ENCODE results near the gene WNT2B.
A peak's percentile ranks its signal among the peaks of the same experiment; 100 is the strongest.

The WNT2B gene

DNA sequence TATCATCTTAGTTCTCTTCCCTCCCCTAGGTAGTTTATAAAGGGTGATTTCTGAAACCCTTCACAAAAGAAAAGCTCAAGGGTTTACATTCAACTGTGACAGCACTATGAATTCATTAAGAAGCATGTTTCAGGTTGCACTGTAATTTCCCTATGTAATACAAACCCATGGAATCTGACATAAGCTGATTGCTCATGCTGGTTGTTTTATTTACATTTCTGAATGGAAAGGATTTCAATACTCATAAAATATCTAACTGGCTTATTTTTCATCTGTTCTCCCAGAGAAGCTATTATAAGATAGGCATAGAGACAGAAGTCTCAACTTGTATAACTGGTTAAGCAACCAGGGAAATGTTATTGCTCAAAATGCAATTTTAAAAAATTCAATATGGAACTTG is 20.5 kb downstream of the WNT2B start:
- DNase-seq: no peak

- no peak for DNase-seq
Measured at GRCh38 chr1:112530832-112531231, 22.1 kb downstream of the WNT2B start.

- no peak for DNase-seq
Measured at GRCh38 chr1:112532064-112532463, 23.3 kb downstream of the WNT2B start.

DNA sequence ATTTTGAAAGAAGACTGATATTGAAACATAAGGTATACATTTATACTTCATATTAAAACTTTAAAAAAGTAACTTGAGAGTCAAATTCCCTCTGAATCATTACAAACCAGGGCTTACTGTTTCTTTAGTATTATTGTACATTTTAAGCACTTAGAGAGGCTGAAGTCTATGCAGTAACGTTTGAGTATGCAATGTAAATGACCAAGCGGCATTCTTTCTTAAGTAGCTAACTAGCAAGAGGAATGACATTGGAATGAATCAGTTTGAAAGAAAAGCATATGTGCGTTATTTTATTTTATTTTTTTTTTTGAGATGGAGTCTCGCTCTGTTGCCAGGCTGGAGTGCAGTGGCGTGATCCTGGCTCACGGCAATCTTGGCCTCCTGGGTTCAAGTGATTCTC is 24.3 kb downstream of the WNT2B start:
- DNase-seq: no peak

DNA sequence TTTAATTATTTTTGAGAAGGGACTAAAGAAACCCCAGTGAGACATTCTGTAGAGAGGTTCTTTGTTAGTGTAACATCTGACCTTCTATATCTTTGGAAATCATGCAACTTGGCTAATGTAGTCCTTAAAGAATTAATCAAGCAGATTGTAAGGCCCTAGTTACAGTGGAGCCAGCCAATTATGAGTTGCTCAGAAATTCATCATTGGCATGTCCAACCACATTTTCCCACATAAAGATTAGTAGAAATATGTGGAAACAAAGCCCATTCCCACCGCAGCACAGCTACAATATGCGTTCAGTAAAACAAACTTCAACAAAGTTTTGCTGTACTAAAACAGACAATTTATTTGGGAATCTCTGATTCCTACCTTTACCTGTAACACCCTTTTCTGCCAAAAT is 27.8 kb downstream of the WNT2B start:
- no peak for DNase-seq

- DNase-seq: no peak
Measured at GRCh38 chr1:112537456-112537855, 28.7 kb downstream of the WNT2B start.

DNA sequence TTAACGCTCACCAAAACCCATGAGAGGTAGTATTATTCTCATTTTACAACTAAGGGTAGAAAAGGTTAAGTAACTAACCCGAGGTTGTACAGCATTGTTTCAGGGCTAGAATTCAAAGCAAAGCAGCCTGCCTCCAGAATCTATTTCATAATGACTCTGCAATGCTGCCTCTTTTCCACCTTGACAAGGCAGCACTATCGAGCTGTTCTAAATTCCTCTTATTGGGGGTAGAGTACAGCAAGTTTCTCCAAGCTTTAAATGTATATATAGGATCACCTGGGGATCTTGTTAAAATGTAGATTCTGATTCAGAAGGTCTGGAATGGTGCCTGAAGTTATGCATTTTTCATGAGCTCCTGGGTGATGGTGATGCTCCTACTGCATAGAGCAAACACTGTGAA is 30.1 kb downstream of the WNT2B start:
- no peak for DNase-seq

DNA sequence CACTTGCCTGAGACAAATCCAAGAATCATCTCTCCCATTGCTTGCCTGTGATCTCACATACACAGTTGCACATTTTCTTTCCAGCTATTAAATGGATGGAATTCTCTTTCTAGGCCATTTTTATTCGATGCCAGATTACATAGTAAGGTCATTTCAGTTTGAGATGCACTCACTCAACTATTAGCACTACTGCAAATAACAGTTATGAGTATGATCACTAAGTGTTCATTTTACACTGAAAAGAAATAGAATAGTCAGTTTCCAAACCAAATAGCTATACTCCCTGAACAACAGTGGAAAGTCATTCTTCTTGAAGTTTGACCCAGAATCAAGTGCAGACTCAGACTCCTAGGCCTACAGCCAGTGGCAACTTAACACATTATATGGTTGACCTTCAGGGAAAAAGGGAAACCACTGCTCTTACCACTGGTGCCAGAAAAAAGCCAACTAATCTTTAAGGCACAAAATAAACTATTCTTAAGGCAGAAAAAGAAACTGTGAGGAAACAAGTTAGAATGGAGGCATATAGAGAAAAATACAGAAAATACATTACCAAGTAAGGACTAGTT is 31.5 kb downstream of the WNT2B start:
- peak; percentile 39 for DNase-seq

DNA sequence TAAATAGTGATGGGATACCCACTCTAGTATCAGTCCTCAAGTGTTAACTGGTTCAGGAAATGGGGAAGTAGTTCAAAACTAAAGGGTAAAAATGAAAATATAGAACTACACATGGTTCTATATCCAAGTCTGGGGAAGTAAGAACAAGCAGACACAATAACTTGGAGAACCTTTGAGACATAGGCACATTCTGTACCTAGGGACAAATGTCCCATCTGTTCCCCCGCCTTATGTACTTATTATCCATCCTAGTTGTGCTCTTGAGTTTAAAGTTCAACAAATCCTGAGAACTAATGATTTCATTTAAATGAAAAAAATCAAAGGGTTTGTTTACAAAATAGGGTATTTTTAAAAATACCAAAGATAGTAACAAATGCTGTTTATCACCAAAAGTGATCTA is 32.5 kb downstream of the WNT2B start:
- no peak for DNase-seq

DNA sequence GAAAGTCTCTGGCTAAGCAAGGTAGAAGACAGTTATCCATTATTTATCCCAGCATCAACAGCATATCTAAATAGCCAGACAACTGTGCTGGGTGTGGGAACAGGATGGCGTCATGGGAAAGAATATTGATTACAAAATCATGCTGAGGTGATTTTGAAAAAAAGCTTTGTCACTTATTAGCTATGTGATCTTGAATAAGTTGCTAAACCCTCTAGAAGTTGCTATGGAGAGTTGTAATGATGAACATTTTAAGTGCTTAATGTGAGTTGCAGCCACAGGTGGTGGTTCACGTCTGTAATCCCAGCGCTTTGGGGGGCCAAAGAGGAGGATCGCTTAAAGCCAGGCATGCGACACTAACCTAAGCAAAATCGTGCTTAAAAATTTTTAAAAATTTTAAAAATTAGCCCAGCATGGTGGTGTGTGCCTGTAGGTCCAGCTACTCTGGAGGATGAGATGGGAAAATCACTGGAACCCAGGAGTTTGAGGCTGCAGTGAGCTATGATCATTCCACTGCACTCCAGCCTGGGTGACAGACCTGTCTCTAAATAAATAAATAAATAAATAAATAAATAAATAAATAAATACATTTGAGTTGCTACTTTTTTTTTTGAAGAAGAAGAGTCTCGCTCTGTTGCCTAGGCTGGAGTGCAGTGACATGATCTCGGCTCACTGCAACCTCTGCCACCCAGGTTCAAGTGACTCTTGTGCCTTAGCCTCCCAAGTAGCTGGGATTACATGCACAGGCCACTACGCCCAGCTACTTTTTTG is 33.6 kb downstream of the WNT2B start:
- DNase-seq: no peak

- no peak for DNase-seq
Measured at GRCh38 chr1:112544011-112544688, 35.4 kb downstream of the WNT2B start.

DNA sequence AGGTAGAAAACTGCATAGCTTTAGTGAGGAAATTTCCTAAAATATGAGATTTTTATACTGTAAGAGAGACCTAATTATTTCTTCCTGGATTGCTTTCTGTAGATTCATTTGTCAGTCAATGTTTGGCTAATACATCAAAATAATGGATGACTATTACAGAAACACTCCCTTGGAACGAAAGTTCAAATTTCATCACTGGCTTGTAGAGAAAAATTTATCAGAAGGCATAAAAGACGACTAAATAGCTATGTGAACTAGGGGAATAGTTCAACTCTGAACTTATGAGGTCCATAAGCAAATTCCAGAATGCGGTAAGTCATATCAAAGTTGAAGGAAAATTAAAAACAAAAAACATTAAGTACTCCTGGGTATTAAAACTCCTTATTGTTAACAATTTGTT is 36.0 kb downstream of the WNT2B start:
- no peak for DNase-seq

GRCh38 chr1:112546076-112546475 is 37.3 kb downstream of the WNT2B start:
- DNase-seq: no peak

- no peak for DNase-seq
Measured at GRCh38 chr1:112548547-112548946, 39.8 kb downstream of the WNT2B start.

DNA sequence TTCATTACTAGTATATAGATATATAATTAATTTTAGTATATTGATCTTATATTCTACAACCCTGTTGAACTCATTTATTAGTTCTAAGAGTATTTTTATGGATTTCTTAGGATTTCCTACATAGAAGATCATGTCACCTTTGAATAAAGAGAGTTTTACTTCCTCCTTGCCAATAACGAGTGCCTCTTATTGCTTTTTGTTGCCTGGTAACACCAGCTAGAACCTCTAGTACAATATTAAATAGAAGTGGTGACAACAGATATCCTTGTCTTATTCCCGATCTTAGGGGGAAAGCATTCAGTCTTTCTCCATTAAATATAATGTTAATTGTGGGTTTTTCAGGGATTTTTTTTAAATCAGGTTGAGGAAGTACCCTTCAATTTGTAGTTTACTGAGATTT is 40.8 kb downstream of the WNT2B start:
- DNase-seq: no peak

DNA sequence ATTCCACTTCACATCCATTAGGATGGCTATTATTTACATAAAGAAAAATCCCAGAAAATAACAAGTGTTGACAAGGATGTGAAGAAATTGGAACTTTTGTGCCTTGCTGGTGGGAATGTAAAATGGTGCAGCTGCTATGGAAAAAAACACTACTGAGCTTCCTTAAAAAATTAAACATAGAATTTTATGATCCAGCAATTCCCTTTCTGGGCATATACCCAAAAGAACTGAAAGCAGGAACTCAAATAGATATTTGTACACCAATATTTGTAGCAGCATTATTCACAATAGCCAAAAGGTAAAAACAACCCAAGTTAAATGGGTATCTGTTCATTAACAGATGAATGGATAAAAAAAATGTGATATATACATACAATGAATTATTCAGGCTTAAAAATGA is 45.6 kb downstream of the WNT2B start:
- DNase-seq: no peak

GRCh38 chr1:112557385-112557784 is 48.6 kb downstream of the WNT2B start:
- DNase-seq: no peak

DNA sequence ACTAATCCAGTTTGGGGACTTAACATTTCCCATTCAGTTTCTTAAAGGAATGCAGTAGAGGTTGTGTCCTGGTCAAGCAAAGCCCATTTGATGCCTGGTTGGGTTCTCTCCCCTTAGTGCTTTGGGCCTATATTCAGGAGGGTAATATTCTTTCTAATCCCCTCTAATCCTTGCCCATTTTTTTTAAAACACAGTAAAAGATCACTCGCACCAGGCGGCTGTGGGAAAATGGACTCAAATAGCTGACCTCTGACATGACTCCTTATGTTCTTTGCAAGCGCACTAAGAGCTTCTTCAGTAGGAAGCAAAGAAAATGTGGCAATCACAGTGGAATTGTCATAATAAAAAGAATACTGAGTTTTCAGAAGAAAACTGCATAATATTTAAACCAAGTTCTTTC is 49.9 kb downstream of the WNT2B start:
- DNase-seq: no peak

DNA sequence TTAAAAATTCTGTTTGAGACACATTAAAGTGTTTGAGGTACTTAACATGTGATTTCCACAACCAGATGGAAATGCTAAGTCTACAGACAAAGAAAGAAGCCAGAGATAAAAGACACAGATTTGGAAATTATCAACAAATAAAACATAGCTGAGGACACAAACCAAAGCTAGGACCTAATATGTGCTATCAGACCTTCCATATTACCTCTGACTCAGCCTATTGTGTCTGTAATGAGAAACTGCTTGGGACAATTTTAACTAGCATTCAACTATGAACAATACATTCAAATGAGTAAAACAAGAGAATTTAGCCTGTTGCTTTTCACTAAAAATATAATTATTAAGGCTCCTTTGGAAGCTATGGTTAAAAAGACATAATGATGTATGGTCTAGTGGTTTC is 54.6 kb downstream of the WNT2B start:
- DNase-seq: no peak

DNA sequence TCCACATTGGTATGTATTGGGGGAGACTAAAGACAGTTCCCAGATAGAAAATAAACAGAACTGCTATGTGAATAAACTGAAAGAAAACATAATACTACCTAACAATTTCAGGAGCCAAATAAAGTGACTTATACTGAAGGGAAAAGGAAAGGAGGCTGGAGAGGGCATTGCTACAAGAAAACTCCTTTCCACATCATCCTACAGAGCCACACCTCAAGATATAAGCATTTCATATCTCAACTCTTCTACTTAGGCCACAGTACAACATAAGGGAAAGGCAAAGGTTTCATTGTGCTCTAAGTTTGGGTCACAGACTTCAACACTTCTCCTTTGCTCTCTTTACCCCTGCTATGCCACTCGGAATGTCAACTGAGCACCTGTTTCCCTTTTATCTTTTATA is 55.3 kb downstream of the WNT2B start:
- DNase-seq: no peak

DNA sequence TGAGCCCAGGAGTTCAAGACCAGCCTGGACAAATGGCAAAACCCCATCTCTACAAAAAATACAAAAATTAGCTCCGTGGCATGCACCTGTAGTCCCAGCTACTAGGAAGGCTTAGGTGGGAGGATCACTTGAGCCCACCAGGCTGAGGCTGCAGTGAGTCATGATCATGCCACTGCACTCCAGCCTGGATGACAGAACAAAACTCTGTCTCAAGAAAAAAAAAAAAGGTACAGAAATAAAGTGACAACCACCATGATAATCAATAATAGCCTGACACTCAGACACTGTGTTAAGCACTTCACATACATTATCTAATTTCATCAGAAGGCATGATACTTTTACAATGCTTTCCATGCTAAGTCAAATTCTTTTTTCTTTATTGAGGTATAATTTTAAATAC is 57.0 kb downstream of the WNT2B start:
- no peak for DNase-seq

- no peak for DNase-seq
Measured at GRCh38 chr1:112575154-112575804, 66.5 kb downstream of the WNT2B start.

- DNase-seq: no peak
Measured at GRCh38 chr1:112576240-112576639, 67.5 kb downstream of the WNT2B start.
